Measurements from ENCODE around the gene OR2V1. TPM values are rescaled to one million over a fixed set of nuclear protein-coding genes. Genes with fewer than 3 reads are reported as not detected.

Gene OR2V1
- total and polyA plus RNA-seq, 8 donors, result 0.06 TPM; not detected in 6

DNA sequence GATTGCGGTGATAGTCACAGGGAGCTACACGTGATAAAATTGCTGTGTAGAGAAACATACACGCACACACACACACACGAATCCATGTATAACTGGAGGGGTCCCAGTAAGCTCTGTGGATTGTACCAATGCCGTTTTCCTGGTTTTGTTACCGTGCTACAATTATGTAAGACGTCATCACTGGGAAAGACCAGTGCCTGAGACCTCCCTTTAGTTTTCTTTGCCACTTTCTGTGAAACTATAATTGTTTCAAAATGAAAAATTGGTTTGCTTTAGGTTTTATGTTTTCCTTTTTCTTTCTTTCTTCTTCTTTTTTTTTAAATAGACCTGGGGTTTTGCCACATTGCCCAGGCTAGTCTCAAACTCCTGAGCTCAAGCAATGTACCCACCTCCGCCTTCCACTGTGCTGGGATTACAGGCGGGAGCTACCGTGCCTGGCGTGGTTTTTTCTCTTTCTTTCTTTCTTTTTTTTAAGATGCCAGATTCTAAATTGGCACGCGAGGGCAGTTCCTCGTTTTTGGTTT lies 37.7 kb upstream of the OR2V1 start:
- H3K9me3 ChIP-seq, result no peaks in the 10 kb centered on the region
- H3K4me1 ChIP-seq, result peaks cover 0 to 16% of the 10 kb centered on the region in 2 donors
- TF ChIP-seq, protein P1, sequence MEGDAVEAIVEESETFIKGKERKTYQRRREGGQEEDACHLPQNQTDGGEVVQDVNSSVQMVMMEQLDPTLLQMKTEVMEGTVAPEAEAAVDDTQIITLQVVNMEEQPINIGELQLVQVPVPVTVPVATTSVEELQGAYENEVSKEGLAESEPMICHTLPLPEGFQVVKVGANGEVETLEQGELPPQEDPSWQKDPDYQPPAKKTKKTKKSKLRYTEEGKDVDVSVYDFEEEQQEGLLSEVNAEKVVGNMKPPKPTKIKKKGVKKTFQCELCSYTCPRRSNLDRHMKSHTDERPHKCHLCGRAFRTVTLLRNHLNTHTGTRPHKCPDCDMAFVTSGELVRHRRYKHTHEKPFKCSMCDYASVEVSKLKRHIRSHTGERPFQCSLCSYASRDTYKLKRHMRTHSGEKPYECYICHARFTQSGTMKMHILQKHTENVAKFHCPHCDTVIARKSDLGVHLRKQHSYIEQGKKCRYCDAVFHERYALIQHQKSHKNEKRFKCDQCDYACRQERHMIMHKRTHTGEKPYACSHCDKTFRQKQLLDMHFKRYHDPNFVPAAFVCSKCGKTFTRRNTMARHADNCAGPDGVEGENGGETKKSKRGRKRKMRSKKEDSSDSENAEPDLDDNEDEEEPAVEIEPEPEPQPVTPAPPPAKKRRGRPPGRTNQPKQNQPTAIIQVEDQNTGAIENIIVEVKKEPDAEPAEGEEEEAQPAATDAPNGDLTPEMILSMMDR (IDR thresholded peaks at IDR 0.05), result no peak
- no peak overlapping the region for H3K4me3 ChIP-seq
- no peaks in the 10 kb centered on the region for H3K36me3 ChIP-seq
- intact Hi-C loops (cut with DNase I), result no loop called here
- no peak overlapping the region for H3K27ac ChIP-seq
- DNase-seq (no peak), ATAC-seq (no peak)
- peaks cover 67 to 100% of the 10 kb centered on the region in 2 donors for H3K27me3 ChIP-seq

DNA sequence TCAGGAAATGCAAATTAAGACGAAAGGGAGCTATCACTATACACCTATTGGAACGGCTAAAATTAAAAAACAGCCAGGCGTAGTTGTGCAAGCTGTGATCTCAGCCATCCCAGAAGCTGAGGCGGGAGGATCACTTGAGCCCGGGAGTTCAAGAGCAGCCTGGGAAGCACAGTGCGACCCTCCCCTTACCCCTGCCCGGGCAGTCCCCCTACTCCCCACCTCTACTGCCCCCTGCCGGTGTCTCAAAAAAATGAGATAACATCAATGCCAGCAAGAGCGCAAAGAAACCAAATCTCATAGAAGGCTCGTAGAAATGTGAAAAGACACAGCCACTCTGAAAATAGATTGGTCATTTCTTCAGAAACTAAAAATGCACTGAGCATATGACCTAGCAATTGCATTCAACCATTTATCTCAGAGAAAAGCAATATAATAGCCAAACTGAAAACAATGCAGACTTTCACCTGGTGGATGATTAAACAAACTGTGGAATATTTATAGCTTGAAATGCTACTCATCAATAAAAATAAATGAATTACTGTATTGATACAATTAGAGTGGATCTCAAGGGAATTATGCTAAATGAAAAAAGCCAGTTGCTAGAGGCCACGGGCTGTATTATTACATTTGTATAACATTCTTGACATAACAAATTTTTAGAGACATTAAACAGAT lies 37.0 kb upstream of the OR2V1 start:
- Histone ChIP-seq H3K36me3 (no peaks in the 10 kb centered on the region), H3K4me1 (peaks cover 0 to 9% of the 10 kb centered on the region in 2 donors), H3K9me3 (no peaks in the 10 kb centered on the region), H3K27ac (no peak overlapping the region), H3K27me3 (peaks cover 60 to 100% of the 10 kb centered on the region in 2 donors), H3K4me3 (no peak overlapping the region)
- DNase-seq, result no peak
- intact Hi-C loops (cut with DNase I), result no loop called here
- TF ChIP-seq, protein P1 (IDR thresholded peaks at IDR 0.05), result peak in 1 of 2 donors; percentile 14
- no peak for ATAC-seq

DNA sequence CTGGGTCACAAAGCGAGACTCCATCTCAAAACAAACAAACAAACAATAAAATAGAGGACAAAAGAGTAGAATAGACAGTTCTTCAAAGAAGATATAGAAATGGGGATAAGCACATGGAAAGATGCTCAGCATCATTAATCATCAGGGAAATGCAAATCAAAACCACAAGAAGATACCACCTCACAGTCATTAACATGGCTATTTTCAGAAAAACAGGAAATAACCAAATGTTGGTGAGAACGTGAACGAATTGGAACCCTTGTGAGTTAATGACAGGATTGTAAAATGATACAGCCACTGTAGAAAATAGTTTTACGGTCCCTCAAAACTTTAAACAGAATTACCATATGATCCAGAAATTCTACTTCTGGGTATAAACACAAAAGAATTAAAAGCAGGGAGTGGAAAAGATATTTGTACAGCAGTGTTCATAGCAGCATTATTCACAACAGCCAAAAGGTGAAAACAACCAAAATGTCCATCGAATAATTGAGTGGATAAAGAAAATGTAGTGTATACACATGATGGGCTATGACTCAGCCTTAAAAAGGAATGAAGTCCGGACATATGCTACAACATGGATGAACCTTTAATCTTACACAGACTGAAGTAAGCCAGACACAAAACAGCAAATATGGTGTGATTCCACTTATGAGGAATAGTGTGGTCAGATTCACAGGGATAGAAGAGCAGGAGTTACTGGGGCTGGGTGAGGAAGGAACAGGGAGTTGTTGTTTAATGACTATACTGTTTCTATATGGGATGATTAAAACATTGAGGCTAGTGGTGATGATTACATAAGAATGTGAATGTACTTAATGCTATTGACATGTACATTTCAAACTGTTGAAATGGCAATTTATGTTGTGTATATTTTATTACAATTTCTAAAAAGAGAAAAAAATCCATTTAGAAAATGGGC lies 36.1 kb upstream of the OR2V1 start:
- H3K27ac ChIP-seq, result no peak overlapping the region
- H3K4me1 ChIP-seq, result peaks cover 0 to 9% of the 10 kb centered on the region in 2 donors
- no peaks in the 10 kb centered on the region for H3K9me3 ChIP-seq
- H3K4me3 ChIP-seq, result no peak overlapping the region
- H3K36me3 ChIP-seq, result no peaks in the 10 kb centered on the region
- TF ChIP-seq, protein P1 (IDR thresholded peaks at IDR 0.05), result no peak
- no peak for DNase-seq
- intact Hi-C loops (cut with DNase I), result no loop called here
- peaks cover 53 to 93% of the 10 kb centered on the region in 2 donors for H3K27me3 ChIP-seq
- ATAC-seq, result no peak

DNA sequence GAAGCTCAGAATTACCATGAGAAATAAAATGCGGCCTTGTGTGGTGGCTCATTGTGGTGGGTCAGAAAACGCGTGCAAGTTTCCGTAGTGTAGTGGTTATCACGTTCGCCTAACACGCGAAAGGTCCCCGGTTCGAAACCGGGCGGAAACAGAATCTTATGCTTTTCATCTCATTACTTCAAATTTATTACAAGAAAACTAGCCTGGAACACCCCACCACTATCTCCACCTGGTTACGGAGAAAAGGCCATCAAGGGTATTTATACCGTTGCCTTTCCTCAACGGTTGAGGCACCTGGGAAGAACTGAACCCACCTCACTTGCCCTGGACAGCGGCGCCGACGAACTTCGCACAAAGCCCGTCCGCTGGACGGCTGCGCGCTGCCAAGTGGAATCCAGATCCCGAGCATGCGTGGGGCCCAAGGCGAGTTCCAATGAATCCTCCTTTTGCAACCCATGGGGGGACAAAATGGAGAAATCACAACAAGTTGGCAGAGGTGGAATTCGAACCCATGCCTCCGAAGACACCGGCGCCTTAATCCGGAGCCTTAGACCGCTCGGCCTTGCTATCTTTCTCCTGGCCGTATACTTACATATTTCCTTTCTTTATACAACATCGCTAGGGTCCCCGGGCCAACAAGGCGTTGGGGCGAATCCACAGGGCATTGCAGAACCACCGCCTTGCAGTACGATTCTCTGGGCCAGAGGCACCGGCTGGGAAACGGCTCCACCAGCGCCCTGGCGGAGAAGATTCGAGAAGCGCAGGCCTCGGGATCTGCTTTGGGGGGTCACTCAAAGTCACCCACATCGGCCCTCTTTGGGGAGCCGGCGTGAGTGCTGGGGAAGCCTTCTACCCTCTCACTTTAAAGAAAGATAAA lies 33.3 kb upstream of the OR2V1 start:
- no peaks in the 10 kb centered on the region for H3K36me3 ChIP-seq
- peaks cover 0 to 6% of the 10 kb centered on the region in 2 donors for H3K4me1 ChIP-seq
- DNase-seq, result no peak
- no peak for ATAC-seq
- intact Hi-C loops (cut with DNase I), result no loop called here
- H3K9me3 ChIP-seq, result no peaks in the 10 kb centered on the region
- no peak overlapping the region for H3K27ac ChIP-seq
- no peak overlapping the region for H3K4me3 ChIP-seq
- TF ChIP-seq, protein P1 (IDR thresholded peaks at IDR 0.05), result no peak
- H3K27me3 ChIP-seq, result peaks cover 28 to 65% of the 10 kb centered on the region in 2 donors
